Measurements from ENCODE around the gene CCR9. TPM values are rescaled to one million over a fixed set of nuclear protein-coding genes. Genes with fewer than 3 reads are reported as not detected.

CCR9 gene
- total and polyA plus RNA-seq, 8 donors = 0.08 to 1.2 (median 1.1) TPM; not detected in 5

DNA sequence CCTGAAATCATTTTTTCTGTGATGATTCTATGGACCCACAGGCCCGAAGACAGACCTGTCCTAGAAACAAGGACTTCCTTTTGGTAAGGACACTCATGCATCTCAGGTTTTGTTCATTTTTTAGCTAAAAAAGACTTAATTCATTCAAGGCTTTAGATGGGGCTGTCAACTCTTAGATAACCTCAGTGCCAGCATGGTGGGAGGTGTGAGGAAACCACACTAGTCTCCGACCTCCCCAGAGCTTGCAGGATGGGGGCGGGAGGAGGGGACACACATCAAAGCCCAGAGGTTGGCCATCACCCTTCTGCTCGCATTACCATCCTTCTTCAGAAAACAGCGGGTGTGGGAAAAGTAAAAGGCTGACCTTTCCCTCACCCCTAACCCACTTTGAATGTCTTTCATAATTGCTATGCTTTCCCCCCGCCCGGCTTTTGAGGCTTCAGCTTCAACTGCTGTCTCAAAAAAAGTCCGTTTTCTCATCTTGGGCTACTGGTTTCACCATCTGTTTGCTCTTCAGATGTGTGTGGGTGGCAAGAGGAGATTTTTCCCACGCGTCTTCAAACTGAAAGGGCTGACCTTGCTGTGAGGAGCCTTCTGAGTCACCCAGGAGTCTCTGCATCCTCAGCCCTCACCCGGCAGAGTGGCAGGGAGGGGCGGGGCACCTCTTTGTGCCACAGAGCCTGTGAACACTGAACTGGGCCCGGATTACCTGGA lies 29.3 kb downstream of the CCR9 start:
- DNase-seq = peak; percentile 37 to 53
- H3K36me3 ChIP-seq = peaks cover 15 to 36% (median 26%) of the 10 kb centered on the region in 4 donors
- intact Hi-C loops (cut with DNase I; ENCODE audit: low total_unique reads) = no loop called here

DNA sequence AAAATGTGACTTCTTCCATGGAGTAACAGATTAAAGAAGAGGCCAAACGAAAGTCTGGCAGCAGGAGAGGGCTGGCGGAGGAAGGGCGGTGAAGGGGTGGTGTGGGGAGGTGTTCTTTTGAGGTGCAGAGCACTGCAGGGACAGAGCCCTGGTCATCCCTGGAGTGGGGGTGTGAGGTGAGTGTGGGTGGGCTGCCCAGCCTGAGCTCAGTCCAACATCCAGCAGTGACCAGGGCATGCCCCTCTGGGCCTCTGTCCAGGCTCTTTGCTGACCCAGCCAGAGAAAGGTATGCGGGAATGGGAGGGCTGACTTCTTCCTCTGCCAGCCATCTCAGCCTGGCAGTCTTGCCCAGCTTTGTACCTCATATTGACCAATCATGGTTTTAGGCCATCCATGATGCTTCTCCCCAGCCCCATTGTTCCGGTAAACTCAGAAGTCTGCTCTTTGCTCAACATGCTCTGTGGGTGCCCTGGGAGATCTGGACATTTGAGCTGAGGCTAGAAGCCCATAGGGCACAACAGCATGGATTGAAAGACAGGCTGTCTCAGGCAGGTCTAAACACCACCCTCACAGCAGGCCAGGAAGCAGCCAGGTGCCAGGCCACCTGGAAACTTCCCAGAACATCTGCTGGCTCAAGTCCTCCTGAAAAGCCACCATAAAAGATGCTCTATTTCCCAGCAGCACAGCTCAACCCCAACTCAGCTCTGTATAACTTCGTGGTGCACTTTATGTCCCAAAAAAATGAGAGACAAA lies 31.0 kb downstream of the CCR9 start:
- DNase-seq = no peak
- no peak for TF ChIP-seq EP300 (IDR thresholded peaks at IDR 0.05)
- TF ChIP-seq, protein P1, sequence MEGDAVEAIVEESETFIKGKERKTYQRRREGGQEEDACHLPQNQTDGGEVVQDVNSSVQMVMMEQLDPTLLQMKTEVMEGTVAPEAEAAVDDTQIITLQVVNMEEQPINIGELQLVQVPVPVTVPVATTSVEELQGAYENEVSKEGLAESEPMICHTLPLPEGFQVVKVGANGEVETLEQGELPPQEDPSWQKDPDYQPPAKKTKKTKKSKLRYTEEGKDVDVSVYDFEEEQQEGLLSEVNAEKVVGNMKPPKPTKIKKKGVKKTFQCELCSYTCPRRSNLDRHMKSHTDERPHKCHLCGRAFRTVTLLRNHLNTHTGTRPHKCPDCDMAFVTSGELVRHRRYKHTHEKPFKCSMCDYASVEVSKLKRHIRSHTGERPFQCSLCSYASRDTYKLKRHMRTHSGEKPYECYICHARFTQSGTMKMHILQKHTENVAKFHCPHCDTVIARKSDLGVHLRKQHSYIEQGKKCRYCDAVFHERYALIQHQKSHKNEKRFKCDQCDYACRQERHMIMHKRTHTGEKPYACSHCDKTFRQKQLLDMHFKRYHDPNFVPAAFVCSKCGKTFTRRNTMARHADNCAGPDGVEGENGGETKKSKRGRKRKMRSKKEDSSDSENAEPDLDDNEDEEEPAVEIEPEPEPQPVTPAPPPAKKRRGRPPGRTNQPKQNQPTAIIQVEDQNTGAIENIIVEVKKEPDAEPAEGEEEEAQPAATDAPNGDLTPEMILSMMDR (IDR thresholded peaks at IDR 0.05) = no peak
- TF ChIP-seq POLR2A (IDR thresholded peaks at IDR 0.05) = no peak
- TF ChIP-seq POLR2AphosphoS5 (IDR thresholded peaks at IDR 0.05) = no peak
- H3K4me1 ChIP-seq = peaks cover 0 to 22% (median 3%) of the 10 kb centered on the region in 4 donors
- H3K36me3 ChIP-seq = peaks cover 32 to 52% (median 42%) of the 10 kb centered on the region in 4 donors
- 81 to 87% (median 85%) methylated on average over 6 of the region's 6 CpGs for WGBS, 5 donors
- no peak overlapping the region for H3K4me3 ChIP-seq
- H3K27ac ChIP-seq = no peak overlapping the region
- intact Hi-C loops (cut with DNase I; ENCODE audit: low total_unique reads) = no loop called here
- H3K27me3 ChIP-seq = no peaks in the 10 kb centered on the region
- H3K9me3 ChIP-seq = no peaks in the 10 kb centered on the region

More for the DNA sequence above, 29.3 kb downstream of the CCR9 start:
- Histone ChIP-seq H3K27me3 (no peaks in the 10 kb centered on the region), H3K4me3 (no peak overlapping the region), H3K27ac (no peak overlapping the region), H3K9me3 (no peaks in the 10 kb centered on the region), H3K4me1 (peaks cover 0 to 22% (median 3%) of the 10 kb centered on the region in 4 donors)
- whole genome bisulfite sequencing, 5 donors = 37 to 59% (median 42%) methylated on average over 11 to 13 of the region's 13 CpGs
- TF ChIP-seq POLR2AphosphoS5 (IDR thresholded peaks at IDR 0.05) (no peak), EP300 (IDR thresholded peaks at IDR 0.05) (no peak)

DNA sequence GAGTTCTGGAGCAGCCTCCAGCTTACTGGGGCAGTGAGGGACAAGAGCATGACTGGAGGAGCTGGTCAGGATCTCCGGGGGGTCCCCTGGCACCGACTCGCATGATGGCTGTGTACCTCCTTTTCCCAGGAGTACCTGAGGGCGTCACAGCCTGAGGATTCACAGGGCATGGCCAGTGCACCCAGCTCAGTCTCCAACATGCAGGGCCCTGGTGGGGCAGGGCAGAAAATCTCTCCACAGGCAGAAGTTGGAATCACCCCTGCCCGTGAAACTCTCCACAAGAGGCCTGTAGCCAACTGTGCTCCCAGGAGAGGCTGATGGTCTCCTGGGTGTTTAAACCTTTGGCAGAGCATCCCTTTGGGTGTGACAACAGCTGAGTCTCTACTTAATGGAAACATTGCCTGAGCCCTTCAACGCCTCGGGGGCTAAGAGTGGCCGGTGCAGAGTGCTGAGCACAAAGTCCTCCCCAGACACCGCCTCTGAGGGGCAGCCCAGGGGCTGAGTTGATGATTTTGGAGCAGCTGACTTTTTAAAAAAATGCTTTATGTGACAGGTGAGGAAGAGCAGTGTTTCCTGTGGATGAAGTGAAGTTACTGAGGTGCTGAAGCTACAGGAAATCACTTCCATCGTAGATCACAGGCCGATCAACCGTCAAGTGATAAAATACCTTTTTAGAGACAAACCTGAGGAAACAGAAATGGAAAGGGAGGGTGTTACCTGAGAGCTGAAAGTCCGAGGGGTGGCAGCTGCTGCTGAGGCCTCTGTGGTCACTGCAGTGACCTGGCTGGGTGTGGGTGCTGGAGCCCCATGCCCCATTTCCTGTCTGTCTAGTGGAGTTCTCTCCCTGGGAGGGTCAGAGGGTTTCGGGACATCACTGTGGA lies 35.1 kb downstream of the CCR9 start:
- TF ChIP-seq EP300 (IDR thresholded peaks at IDR 0.05) (no peak), POLR2A (IDR thresholded peaks at IDR 0.05) (no peak), POLR2AphosphoS5 (IDR thresholded peaks at IDR 0.05) (no peak)
- TF ChIP-seq, protein P1 (IDR thresholded peaks at IDR 0.05) = no peak
- Histone ChIP-seq H3K27ac (no peak overlapping the region), H3K36me3 (peaks cover 50 to 93% (median 81%) of the 10 kb centered on the region in 4 donors), H3K4me1 (peaks cover 0 to 4% (median 0%) of the 10 kb centered on the region in 4 donors), H3K4me3 (no peak overlapping the region), H3K27me3 (no peaks in the 10 kb centered on the region), H3K9me3 (no peaks in the 10 kb centered on the region)
- no peak for DNase-seq
- intact Hi-C loops (cut with DNase I; ENCODE audit: low total_unique reads) = loop anchor here (10.0 kb wide), 1 partner anchor 157 kb away; no protein-coding TSS in a partner anchor
- 87 to 94% (median 92%) methylated on average over 13 to 14 of the region's 14 CpGs for WGBS, 5 donors

DNA sequence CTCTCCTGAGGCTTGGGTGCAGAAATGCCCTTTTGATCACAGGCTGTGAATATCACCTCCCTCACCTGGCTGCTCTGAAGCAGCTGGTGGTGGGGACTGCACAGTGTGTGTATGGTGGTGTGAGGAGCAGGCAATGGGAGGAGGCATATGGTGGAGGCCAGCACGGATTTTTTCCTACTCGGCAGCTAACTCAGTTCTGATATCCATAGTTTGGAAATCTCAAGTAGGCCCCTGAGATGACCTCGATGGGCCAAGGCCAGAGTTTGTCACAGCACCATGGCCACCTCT lies 35.6 kb downstream of the CCR9 start:
- 86 to 94% (median 91%) methylated on average over 3 of the region's 3 CpGs for WGBS, 5 donors
- no peak overlapping the region for H3K27ac ChIP-seq
- intact Hi-C loops (cut with DNase I; ENCODE audit: low total_unique reads) = loop anchor here (10.0 kb wide), 1 partner anchor 157 kb away; no protein-coding TSS in a partner anchor
- DNase-seq = no peak
- no peaks in the 10 kb centered on the region for H3K4me1 ChIP-seq
- H3K4me3 ChIP-seq = no peak overlapping the region
- H3K27me3 ChIP-seq = no peaks in the 10 kb centered on the region
- H3K36me3 ChIP-seq = peaks cover 50 to 99% (median 87%) of the 10 kb centered on the region in 4 donors
- TF ChIP-seq POLR2AphosphoS5 (IDR thresholded peaks at IDR 0.05) (no peak), EP300 (IDR thresholded peaks at IDR 0.05) (no peak), POLR2A (IDR thresholded peaks at IDR 0.05) (no peak)
- TF ChIP-seq, protein P1 (IDR thresholded peaks at IDR 0.05) = no peak
- no peaks in the 10 kb centered on the region for H3K9me3 ChIP-seq

Data from stomach (tissue), 9 donors.